Measurements from ENCODE around the gene OGFOD1.

GRCh38 chr16:56436258-56436657, 15.1 kb upstream of the OGFOD1 start:
- TF ChIP-seq POLR2AphosphoS5 (IDR thresholded peaks at IDR 0.05; ENCODE audit: low read depth, low read length) = no peak
- TF ChIP-seq REST (IDR thresholded peaks at IDR 0.05; ENCODE audit: insufficient read depth in 1 of 2, low read depth in 2 of 2, low read length in 2 of 2) = no peak

Measured in PFSK-1 (cell line).